A204.1 (cell line): ENCODE data around the gene VCAM1.
"Not testable (repeated sequence)": the region's sequence is repeated elsewhere in the genome, so short reads cannot be mapped to it uniquely, and the experiment has no call there.

Experiments
- FAIRE-seq: peaks from 2 replicates; lab custom pipeline; 2012; peaks lifted over from hg19 to GRCh38; lab: Jason Lieb, UNC

Gene VCAM1

DNA sequence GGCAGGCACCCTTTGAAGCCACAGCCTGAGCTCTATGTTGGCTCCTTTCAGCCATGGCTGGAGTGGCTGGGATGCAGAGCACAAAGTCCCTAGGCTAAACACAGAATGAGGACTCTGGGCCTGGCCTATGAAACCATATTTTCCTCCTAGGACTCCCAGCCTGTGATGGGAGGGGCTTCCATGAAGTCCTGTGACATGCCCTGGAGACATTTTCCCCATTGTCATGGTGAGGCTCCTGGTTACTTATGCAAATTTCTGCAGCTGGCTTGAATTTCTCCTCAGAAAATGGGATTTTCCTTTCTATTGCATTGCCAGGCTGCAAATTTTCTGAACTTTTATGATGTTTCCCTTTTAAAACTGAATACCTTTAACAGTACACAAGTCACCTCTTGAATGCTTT lies 61.3 kb downstream of the VCAM1 start:
- no peak for FAIRE-seq

DNA sequence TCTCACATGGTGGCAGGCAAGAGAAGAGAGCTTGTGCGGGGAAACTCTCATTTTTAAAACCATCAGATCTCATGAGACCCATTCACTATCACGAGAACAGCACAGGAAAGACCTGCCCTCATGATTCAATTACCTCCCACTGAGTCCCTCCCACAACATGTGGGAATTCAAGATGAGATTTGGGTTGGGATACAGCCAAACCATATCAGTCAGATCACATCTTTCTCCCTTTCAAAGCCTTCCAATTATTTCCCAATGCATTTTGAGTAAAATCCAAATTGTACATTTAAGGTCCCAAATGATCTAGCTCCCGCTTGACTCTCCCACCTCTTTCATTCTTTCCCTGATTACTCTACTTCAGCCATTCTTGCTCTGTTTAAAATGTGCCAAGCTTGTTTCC lies 62.2 kb downstream of the VCAM1 start:
- FAIRE-seq: not testable (repeated sequence)

DNA sequence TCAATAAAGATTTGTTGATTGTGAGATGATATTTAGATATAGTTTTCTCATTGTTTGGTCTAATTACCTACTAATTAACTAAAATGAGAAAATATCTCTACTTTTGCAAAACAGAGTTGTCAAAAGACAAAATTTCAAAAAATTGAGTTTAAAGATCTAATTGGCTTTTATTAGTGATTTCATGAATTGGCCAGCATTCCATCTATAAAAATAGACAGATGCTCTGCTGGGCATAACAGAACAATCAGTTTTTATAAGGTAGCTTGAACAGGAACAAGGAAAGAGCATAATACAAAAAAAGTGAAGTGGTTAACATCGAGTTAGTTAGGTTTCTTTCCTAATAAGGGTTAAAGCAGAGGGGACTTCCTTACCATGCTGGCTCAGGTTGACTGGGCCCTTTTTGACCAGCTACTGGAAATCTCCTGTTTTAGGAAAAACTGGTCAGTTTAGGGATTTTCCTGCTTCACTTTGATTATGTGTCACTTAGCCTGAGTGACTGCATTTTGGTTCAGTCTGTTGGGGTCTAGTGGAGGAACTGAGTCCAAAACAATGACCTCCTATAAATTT lies 63.0 kb downstream of the VCAM1 start:
- FAIRE-seq: no peak

DNA sequence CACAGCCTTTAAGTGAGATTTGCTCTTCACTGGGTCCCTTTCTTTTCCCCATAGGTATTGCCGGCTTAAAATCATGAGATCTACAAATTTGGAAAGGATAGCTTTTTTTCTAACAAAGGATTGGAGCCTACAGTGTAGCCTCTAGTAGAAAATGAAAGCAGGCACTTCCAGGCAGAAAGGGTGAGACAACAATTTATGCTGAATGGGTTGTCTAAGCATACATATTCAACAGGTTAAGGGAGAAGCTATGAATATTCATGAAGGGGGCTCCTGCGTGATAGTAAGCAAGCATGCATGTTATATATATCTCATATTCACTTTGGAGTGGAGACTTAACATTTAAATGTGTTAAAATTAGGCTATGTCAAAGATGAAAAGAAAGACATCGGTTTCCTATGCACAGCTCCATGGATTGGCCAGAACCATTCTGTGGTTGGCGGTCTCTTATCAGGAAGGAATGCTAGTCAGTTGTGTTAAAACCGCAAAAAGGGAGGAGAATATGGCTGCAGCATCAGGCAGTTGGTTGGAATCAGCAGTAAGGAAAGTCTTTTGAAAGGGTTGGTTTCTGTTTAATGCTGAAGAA lies 66.0 kb downstream of the VCAM1 start:
- FAIRE-seq: no peak

DNA sequence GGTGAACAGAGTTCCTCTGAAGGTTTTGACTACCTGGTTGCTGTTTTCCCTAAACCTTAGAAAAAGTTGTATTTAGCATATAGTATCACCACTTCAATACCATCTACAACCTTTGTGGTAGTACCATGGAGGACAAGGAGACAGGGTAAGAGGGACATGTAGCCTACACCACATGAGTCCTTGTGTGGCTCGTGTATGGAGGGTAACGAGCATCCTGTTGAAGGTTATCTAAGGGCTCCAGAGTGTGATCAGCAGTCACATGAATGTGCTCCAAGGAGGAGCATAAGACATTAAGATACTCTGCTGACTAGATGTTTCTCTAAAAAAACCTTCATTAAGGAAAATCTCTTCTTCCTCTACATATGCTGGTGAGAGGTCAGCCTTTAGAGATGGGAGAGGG lies 67.3 kb downstream of the VCAM1 start:
- FAIRE-seq: no peak
